Activated CD8-positive, alpha-beta memory T cell treated with anti-CD3 and anti-CD28 coated beads for 4 hours (primary cell): ENCODE results near the gene SOX14.

Experiments
- DNase-seq, 2 donors: peaks; one replicate each; pipeline ENCODE4 v3.0.0-alpha.2; 2020; ENCODE audit warnings: low read depth in 2 of 2

Gene SOX14

GRCh38 chr3:137768361-137769321 lies 4.5 kb downstream of the SOX14 start:
- no peak for DNase-seq

- DNase-seq: no peak
These were observed 5.4 kb downstream of the SOX14 start for GRCh38 chr3:137769322-137770065.

GRCh38 chr3:137770066-137770834 lies 6.1 kb downstream of the SOX14 start:
- no peak for DNase-seq

DNA sequence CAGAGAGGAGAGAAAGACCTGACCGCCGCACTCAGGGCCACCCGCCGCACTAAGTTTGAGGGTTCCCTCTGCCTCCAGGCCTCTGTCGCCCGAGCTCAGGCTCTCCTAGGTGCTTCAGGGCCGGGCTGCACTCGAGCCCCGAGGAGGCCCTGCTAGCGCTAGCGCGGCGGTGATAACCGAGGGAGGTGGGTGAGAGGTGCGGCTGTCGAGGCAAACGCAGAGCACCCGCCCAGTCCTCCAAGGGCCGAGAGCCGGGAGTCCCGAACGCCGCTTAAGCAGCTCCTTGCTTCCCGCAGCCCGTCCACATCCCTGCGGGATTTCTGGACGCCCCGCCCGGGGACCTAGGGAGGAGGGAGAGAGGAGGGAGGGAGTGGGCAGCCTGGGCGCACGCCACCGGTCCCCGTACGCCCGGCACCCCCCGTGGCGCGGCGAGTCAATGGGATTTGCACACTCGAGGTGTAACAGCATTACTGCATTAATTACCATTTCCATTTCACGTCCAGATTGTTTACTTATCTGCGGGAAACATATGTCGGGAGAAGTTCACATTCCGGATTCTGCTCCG lies 6.8 kb downstream of the SOX14 start:
- no peak for DNase-seq

DNA sequence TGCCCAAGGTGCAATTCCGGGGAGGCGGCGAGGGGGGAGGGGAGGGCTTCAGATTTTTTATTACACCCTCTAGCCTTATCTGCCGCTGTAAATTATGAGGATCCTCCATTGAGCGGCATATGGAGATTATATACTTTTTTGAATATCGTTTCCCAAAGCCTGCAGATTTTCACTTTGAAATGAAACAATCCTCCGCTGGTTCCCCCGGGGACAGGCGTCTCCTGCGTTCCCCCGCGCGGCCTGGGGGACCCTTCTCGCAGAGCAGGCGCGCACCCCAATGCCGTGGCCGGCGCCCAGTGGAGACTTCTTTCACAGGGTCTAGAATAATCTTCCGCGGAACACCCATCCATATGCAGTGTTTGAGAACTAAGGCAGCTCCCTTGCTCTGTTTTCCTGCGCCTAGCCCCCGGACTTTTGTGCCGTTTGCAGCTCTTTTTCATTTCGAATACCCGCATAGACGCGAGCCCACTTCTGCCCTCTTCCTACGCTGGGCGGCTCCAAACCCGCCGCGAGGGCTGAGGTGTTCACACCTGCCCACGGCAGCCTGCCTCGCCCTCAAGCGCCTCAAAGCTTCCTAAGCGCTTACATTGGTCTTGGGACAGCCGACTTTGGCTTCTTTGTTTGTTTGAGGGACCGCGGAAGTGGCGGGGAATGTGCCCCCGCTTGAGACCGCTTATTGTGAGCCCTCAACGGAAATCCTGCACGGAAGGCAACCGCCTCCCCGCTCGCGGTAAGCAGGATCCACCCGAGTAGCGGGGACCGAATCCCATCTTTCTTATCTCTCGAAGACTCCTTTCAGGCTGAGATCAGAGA lies 7.5 kb downstream of the SOX14 start:
- DNase-seq: no peak

GRCh38 chr3:137772214-137772955 lies 8.3 kb downstream of the SOX14 start:
- DNase-seq: no peak

DNA sequence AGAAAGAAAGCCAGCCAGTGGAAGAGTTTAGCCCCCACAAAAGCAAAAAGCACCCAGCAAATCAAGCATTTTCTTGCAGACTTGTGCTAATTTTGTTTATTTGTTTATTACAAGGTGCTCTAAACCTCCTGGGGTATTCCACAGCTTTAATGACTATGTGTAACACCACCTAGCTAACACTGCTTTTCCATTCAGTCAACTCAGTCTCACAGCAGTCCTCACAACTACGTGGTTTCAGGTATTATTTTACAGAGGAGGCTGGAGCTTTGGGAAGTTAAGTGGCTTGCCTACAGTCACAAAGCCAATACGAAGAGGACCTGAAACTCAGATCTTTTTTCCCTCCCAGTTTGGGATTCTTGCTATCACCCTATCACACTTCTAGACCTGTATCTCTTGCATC lies 14.8 kb downstream of the SOX14 start:
- no peak for DNase-seq

- no peak for DNase-seq
These were observed 23.4 kb downstream of the SOX14 start for GRCh38 chr3:137787529-137787928.

- no peak for DNase-seq
These were observed 25.1 kb downstream of the SOX14 start for GRCh38 chr3:137789236-137789635.

DNA sequence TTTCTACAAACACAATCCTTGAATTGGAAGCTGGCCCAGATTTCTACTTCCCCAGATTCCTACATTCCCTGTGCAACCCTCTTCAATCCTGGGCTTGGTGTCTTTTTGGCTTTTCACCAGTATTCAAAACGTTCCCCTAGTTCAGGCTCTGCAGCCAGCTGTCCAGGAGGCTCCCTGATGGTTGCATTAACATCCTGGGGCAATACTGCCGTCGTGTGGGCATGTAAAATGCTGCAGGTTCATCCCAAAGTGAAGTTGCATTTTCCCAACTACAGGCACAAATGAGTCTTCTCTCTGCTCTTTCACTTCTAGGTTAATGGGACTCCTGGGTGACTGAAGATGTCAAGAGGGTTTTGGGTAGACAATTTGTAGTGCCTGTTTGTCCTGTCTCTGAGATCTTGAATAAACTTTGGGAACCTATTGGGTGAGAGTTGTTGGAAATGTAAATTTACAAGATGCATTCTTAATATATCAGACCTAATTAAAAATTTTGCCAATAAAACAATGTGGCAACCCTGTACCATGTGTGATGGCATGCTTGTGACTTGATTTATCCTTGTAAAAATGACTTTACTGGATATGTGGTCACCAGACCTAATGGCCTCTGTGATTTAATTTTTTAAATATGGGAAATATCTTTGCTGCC lies 28.6 kb downstream of the SOX14 start:
- no peak for DNase-seq

GRCh38 chr3:137796993-137797392 lies 32.9 kb downstream of the SOX14 start:
- no peak for DNase-seq

- DNase-seq: no peak
These were observed 39.1 kb downstream of the SOX14 start for GRCh38 chr3:137803215-137803614.

- no peak for DNase-seq
These were observed 43.9 kb downstream of the SOX14 start for GRCh38 chr3:137807998-137808397.

DNA sequence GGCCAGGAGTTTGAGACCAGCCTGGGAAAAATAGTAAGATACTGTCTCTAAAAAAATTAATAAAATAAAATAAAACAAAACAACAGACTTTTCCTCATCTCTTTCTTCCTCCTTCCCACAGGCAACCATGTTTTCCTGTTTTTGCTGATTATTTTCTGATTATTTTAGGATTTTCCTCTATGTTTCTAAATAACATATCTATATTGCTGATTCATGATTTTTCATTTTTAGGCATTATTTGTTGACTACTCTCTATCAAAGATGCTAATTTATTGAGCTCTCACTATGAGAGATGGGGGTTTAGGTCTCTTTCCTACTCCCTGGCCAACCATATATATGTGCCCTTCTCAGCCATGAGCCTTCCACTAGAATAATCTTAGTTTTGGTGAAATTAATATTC lies 45.4 kb downstream of the SOX14 start:
- DNase-seq: no peak

DNA sequence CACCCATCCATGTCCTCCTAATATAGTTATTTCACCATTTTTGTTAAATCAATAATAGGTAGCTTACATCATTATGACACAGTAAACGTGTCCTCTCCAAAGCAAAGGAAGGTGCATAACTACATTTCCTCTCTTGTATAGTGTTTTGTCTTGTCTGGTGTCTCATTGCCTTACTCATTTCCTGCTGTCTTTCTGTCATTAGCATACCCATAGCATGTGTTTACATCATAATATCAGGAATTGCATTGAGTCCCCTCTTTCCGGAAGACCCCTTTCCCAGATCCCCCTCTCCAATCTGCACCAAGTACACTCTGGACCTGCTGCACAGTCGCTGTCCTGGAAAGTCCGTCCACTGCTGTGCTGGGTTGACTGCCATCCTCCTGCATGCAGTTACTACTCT lies 47.9 kb downstream of the SOX14 start:
- DNase-seq: no peak

- no peak for DNase-seq
These were observed 51.1 kb downstream of the SOX14 start for GRCh38 chr3:137815251-137815650.
